PC-9 (cell line): Measurements from ENCODE around the gene RNF220.

Experiments used
- EZH2 ChIP-seq: fragments of 200-600 bp; sonication (generic); IDR thresholded peaks from 2 replicates; pipeline ENCODE4 v1.8.0; 2017; ENCODE audit warnings: antibody characterized with exemption, low read depth
- TF ChIP-seq, protein P1 (sequence below): fragments of 200-600 bp; sonication (generic); conservative IDR thresholded peaks from 2 replicates; pipeline ENCODE4 v1.6.1; 2017; ENCODE audit warnings: mixed run types, antibody characterized with exemption, mild to moderate bottlenecking, moderate library complexity

DNA sequence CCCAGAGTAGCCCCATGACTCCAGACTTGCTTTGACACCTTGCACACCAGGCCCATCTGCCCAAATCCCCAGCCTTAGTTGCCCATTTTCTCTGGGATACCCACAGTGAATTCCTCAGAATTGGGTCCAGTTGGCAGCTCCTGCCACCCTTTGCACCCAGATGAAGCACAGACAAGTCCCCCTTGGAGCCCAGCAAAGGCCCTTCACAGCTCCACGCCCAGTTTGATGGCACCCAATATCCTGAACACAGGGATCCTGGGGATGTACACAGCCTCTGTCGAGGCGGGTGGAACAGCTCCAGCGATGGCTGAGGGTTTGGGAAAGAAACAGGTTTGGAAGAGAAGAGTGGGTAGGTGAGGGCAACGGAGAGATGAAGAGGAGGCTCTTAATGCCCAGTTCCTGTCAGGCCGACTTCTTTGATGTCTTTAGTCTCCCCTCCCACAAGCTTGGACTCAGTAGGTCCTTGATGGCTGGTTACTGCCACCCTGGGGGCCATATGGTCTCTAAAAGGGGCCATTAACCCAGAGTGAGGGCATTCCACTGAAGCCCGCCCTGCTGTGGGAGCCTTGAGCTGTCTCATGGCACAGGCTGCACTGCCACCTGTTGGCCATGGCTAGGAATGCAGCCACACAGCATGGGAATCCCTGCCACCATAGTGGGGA lies 247.5 kb downstream of the RNF220 start:
- no peak for TF ChIP-seq EZH2
- TF ChIP-seq, protein P1, sequence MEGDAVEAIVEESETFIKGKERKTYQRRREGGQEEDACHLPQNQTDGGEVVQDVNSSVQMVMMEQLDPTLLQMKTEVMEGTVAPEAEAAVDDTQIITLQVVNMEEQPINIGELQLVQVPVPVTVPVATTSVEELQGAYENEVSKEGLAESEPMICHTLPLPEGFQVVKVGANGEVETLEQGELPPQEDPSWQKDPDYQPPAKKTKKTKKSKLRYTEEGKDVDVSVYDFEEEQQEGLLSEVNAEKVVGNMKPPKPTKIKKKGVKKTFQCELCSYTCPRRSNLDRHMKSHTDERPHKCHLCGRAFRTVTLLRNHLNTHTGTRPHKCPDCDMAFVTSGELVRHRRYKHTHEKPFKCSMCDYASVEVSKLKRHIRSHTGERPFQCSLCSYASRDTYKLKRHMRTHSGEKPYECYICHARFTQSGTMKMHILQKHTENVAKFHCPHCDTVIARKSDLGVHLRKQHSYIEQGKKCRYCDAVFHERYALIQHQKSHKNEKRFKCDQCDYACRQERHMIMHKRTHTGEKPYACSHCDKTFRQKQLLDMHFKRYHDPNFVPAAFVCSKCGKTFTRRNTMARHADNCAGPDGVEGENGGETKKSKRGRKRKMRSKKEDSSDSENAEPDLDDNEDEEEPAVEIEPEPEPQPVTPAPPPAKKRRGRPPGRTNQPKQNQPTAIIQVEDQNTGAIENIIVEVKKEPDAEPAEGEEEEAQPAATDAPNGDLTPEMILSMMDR, result peak; percentile 95
